HG03064 (cell line): Measurements from ENCODE around the gene SPOCK1.

Experiments used
- ATAC-seq: cut with Tn5 transposase; IDR thresholded peaks from one replicate; pipeline ENCODE4 v1.9.1; 2021; ENCODE audit warnings: low read depth; ENCODE audit not compliant: unreplicated experiment

SPOCK1 gene

GRCh38 chr5:137096149-137097103 is 402.7 kb downstream of the SPOCK1 start:
- ATAC-seq: no peak

DNA sequence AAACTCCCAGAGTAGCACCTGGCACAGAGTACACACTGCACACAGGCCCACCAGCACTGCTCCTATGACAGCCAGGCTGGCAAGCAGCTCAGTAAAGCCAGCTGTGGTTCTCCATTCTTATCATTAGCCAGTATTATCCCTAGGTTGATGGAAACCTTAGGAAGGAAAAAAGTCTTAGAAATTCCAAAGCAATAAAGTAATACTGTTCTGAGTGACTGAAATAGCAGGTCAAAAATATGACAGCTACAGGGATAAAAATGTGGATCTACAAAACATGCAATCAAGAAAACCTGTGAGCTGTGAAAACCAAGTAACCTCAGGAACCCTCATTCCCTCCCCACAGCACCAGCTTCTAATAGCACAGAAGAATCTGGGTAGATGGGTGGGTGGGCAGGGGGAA is 403.5 kb downstream of the SPOCK1 start:
- ATAC-seq: no peak

DNA sequence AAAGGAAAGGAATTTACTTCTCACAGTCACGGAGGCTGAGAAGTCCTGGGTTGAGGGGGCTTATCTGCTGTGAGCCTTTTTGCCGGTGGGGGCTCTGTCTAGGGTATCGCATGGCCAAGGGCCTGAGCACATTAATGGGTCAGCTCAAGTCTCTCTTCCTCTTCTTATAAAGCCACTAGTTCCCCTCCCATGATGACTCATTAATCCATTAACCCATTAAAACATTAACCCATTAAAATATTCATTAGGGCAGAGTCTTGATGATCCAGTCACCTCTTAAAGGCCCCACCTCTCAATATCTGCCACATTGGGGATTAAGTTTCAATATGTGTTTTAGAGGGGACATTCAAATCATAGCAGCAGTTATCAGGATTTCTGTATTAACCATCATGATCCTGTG is 406.3 kb downstream of the SPOCK1 start:
- no peak for ATAC-seq

- no peak for ATAC-seq
These were observed 407.7 kb downstream of the SPOCK1 start for GRCh38 chr5:137091472-137091871.

GRCh38 chr5:137090721-137091120 is 408.4 kb downstream of the SPOCK1 start:
- ATAC-seq: no peak

GRCh38 chr5:137090151-137090550 is 409.0 kb downstream of the SPOCK1 start:
- no peak for ATAC-seq

DNA sequence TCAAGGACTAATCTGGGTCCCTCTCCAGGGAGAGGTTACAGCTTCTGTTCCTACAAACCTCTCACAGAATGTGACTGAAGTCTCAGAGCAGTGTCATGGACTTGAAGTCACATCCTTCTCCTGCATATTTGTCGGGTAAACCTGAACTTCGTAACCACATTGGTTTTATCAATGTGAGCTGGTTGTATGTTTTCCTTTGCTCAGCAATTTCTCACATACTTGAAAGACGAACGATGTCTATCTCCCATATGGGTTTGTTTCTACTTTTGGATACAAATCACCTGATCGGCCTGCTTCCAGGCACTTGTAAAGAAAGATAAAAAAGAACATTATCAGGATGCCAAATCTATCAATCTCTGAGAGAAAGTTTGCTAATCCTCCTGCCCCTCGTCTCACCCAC is 411.0 kb downstream of the SPOCK1 start:
- no peak for ATAC-seq

DNA sequence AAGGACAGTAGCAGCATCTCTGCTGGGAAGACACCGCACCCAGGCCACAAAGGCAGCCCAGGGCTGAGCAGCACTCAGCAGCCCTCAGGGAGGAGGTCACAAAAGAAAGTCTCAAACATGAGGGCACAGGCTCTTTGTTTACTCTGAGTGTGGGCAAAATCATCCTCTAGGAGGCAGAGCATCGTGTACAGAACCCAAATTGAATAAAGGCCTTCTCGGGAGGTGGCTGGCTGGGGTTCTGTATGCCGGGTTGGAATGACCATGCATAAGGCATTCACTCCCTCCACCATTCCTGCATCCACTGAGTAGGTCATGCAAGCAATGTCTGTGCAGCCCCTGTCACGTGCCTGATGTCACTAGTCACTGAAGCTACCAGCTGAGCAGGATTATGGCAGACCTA is 412.8 kb downstream of the SPOCK1 start:
- ATAC-seq: no peak

GRCh38 chr5:137085206-137085605 is 413.9 kb downstream of the SPOCK1 start:
- ATAC-seq: no peak

DNA sequence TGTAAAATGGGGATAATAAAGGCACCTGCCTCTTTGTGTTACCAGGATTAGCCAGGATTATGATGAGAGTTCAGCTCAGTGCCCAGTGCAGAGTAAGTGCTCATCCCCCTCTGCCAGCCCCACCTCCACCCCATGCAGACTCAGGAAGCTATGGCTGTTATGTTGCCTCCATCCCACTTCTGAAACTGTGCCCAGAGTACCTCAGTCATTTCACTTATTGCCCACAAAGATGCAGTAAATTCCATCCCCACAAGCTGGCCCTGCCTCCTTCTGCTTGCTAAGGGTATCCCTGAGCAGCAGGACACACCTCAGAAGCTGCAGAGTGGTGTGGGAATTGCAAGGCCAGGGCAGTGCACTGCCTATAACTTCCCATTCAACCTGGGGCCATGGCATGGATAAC is 415.1 kb downstream of the SPOCK1 start:
- ATAC-seq: no peak

DNA sequence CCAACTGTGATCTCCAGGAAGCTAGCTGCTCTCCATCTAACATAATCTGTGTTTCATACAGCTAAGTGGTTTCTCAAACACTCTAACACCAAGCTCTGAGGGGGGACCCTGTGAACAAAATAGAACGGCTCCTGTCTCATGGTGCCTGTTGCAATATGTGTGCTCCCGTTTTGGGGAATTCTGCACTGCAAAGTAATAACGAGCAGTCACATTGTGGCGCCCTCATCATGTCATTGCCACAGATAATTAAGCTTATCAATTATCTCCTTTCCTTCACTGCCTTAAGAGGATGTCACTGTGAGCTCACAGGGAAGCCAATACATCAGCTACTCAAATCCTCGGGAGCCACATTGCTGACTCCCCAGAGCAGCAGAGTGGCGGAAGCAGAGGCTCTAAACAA is 416.2 kb downstream of the SPOCK1 start:
- no peak for ATAC-seq

DNA sequence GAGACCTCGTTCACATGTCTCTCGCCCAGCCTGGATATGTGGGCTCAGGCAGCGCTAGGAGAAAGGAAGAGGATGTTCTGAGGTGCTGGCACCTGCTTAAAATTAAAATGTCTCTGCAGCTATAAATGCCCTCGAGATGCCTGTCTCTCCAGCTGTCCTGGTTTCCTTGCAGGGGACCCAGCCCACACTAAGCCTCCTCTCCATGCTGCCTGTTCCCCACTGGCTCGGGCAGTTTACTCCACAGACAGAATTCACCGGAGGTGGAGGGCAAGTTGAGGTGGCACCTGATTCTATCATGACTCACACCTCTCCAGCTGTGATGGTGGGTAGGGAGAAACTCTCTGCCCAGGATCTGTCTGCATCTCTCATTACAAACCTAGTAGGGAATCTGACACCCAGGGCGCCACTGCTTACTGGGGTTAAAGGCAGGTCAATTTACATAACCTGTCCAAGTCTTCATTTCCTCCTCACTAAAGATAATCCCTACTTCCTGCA is 420.9 kb downstream of the SPOCK1 start:
- ATAC-seq: no peak

DNA sequence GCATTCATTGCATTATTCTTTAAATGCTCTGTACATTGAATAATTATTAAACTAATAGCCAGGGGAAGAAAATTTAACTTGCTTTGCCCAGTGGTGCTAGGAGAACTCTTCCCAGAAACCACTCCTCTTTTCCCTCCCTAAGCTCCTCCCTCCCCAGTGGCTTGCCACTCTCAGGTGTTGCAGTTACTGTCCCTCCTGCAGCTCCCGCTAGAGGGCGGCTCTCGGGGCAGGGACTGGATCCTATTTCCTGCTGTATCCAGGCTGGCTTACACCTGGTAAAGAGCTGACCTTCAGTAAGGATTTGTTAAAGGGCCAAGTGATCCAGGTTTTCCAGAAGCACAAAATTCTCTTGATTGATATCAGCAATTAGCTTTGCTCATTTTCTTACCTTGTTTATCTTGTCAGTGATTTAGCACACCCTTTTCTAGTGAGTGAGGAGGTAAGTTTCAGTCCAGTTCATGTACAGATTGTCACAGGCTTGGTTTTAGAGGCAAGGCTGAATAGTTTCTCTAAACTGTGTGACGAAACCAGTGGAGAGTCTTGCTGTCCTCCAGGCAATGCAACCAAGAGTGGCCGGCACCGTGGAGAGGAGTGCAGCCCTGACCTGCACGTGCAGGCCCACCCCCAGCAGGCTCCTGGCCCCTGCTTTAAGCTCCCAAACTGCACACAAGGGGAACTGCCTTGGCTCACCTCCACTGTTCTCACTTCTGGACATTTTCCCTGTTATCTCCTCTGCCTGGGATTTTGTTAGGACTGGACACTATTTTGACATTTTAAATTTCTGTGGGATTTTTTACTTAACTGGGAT is 423.8 kb downstream of the SPOCK1 start:
- no peak for ATAC-seq

DNA sequence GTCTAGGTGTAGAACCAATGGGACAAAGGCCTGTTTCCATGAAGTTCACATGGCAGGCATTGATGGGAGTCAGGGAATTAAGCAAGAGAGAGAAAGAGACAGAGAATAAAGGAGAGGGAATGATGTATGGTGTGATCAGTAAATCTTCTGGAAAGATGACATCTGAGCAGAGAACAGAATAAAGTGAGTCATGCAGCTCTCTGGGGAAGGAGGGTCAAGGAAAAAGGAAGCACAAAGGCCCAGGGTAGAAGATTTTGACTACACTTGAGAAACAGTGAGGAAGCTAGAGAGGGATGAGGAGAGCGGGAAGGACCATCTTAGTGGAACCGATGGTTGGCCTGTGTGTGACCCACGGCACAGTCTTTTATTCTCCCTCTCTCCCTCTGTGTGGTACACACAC is 425.9 kb downstream of the SPOCK1 start:
- no peak for ATAC-seq

GRCh38 chr5:137072361-137073115 is 426.6 kb downstream of the SPOCK1 start:
- ATAC-seq: no peak

DNA sequence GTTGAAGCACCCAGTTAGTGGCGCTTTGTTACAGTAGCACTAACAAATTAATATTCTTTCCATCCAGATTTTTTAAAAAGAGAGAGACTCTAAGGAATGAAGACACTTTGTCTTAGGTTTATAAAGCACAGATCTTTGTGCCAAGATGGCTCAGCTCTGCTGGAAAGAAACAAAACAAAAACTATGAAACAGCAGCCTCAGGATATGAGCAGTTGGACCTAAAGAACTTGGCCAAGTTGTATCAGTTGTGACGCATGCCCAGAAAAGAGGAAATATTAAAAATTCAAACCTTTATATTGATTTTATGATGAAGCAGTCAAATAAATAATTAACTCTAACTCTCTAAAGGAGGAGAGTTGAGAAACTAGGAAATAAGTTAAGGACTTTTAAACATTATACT is 427.2 kb downstream of the SPOCK1 start:
- no peak for ATAC-seq

DNA sequence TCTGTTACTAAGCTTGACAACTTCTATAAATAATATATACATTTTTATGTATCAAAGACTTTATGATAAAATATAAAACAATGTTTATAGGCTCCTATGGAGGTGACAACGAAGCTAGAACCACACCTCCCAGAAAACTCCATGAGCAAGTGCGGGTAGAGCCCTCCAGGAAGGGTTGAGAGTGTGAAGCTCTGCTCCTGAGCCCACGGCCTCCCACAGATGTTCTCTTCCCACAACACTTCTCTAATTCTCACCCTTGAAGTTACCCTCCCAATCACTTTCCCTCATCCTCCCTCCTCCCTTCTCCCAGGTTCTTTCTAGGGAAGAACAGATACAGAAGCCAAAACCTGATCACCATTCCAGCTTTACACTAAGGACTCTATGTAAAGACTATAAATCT is 427.6 kb downstream of the SPOCK1 start:
- ATAC-seq: no peak

DNA sequence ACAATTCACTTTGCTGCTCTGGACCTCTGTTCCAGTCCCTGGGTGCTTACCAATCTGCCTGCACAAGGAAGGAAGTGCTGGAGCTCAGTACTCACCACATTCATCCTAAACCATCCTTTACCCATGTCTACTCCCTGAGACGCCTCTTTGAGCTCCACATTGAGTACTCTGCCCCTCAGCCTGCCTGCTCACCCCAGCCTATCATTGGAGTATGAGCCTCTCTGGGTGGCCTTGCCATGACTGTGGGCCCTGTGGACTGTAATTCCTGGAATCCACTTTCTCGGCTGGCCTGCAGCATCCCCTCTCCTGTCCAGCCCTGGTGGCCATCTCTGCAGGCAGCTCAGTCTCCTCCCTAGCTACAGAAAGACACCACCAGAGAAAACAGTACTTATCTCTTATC is 428.6 kb downstream of the SPOCK1 start:
- ATAC-seq: no peak

DNA sequence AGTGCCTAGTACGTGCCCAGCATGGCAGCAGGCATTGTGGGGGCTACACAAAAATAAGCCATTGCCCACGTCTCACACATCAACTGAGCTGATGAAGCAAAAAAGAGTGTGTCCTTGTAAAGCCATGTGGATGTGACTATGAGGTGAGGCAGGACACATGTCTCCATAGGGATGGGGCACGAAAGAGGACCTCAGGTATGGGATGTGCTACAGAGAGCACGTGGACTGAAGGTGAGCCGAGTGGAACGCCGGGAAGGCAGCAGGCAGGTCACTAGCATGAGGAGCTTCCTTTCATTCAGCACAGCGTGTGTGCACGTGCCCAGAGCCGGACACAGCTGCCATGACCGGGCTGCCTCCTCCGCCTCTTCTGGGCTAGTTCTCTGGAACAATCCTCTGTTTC is 429.8 kb downstream of the SPOCK1 start:
- no peak for ATAC-seq

- no peak for ATAC-seq
These were observed 437.7 kb downstream of the SPOCK1 start for GRCh38 chr5:137061382-137061781.

DNA sequence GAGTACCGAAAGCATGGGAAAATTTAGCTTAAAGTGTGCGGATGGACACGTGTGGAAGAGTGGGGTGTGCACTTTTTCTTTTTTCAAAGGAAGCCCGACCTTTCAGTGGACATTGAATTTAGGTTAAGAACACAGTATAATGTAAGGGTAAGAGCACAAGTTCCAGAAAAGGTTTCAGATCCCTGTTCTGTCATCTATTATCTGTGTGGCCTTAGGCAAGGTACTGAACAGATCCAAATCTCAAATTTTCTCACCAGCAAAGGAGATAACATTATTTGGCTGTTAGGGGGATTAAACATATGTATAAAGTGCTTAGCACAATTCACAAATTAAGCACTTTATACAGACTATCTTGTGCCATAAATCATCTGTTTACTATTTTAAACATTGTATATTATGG is 441.0 kb downstream of the SPOCK1 start:
- no peak for ATAC-seq
